Left lung (tissue), 10 donors: Measurements from ENCODE around the gene SLC22A17. TPM values are rescaled to one million over a fixed set of nuclear protein-coding genes. Genes with fewer than 3 reads are reported as not detected.
A peak's percentile ranks its signal among the peaks of the same experiment; 100 is the strongest.

Source experiments
- ATAC-seq: fragments of 200-7000 bp; cut with Tn5 transposase; one replicate; pipeline ENCODE4 v1.9.1; 2020; ENCODE audit warnings: moderate library complexity
- DNase-seq, 4 donors: peaks; one replicate each; pipeline ENCODE4 v3.0.0-alpha.2; 2013 to 2020
- H3K27ac ChIP-seq, 2 donors: fragments of 200-600 bp; sonication (generic) in 1 of 2; one replicate each; pipeline versions ENCODE4 v1.5.0 to v1.8.0; 2020 to 2021
- H3K27me3 ChIP-seq, 2 donors: fragments of 200-600 bp; sonication (generic) in 1 of 2; one replicate each; pipeline versions ENCODE4 v1.5.0 to v1.8.0; 2020 to 2021
- H3K36me3 ChIP-seq, 2 donors: fragments of 200-600 bp; sonication (generic) in 1 of 2; one replicate each; pipeline versions ENCODE4 v1.5.0 to v1.8.0; 2020 to 2021
- H3K4me1 ChIP-seq, 2 donors: fragments of 200-600 bp; one replicate each; pipeline ENCODE4 v1.8.0; 2021
- H3K4me3 ChIP-seq, 2 donors: fragments of 200-600 bp; sonication (generic) in 1 of 2; one replicate each; pipeline versions ENCODE4 v1.5.0 to v1.8.0; 2020 to 2021; ENCODE audit warnings: mild to moderate bottlenecking in 1 of 2
- H3K9me3 ChIP-seq, 2 donors: fragments of 200-600 bp; sonication (generic) in 1 of 2; one replicate each; pipeline versions ENCODE4 v1.5.0 to v1.8.0; 2020 to 2021
- CTCF ChIP-seq, 2 donors: fragments of 200-600 bp; sonication (generic) in 1 of 2; IDR thresholded peaks; one replicate each; pipeline versions ENCODE4 v1.5.0 to v1.8.0; 2021; ENCODE audit warnings: antibody characterized with exemption in 2 of 2
- intact Hi-C, 2 donors: fragments of 100-400 bp; cut with DNase I; formaldehyde crosslinking; loops; one replicate each; pipeline versions ENCODE4 v1.11.2 to v1.14.2; 2022
- polyA plus RNA-seq, 6 donors: library from polyadenylated mRNA; unstranded; fragments of 120-200 nt; gene quantifications; one replicate each; pipeline ENCODE4 v1.2.1, GENCODE V29; 2013; ENCODE audit not compliant: insufficient read length in 6 of 6
- total RNA-seq, 2 donors: library from RNA; stranded (reverse); fragmentation: NEBNext Ultra II Directional; extraction: Animal tissue kit (Norgen Biotek cat#: 25700); gene quantifications; one replicate each; pipeline ENCODE4 v1.2.1, GENCODE V29; 2021
- donor health status: DM: no; HTN: yes; CAD: no.
- donor health status: DM: no; HTN: no; CAD: no.

SLC22A17 gene
- total and polyA plus RNA-seq, 8 donors: 13.2 to 41.5 (median 32.2) TPM

- Histone ChIP-seq H3K36me3 (no peaks in the 10 kb centered on the region), H3K27me3 (peaks cover 0 to 29% of the 10 kb centered on the region in 2 donors), H3K4me3 (no peak overlapping the region), H3K9me3 (no peaks in the 10 kb centered on the region), H3K4me1 (no peaks in the 10 kb centered on the region), H3K27ac (no peak overlapping the region)
- no peak for TF ChIP-seq CTCF (IDR thresholded peaks at IDR 0.05)
- no peak for DNase-seq
- intact Hi-C loops: no loop called here
- ATAC-seq: no peak
Measured at GRCh38 chr14:23385642-23386265, 33.1 kb upstream of the SLC22A17 start.

- no peak for DNase-seq
- Histone ChIP-seq H3K4me3 (no peak overlapping the region), H3K36me3 (no peaks in the 10 kb centered on the region), H3K9me3 (no peaks in the 10 kb centered on the region), H3K27ac (no peak overlapping the region), H3K4me1 (no peaks in the 10 kb centered on the region), H3K27me3 (peaks cover 0 to 34% of the 10 kb centered on the region in 2 donors)
- no peak for TF ChIP-seq CTCF (IDR thresholded peaks at IDR 0.05)
- no peak for ATAC-seq
- intact Hi-C loops: no loop called here
Measured at GRCh38 chr14:23385244-23385641, 32.6 kb upstream of the SLC22A17 start.

- Histone ChIP-seq H3K36me3 (no peaks in the 10 kb centered on the region), H3K27me3 (peaks cover 0 to 38% of the 10 kb centered on the region in 2 donors), H3K9me3 (no peaks in the 10 kb centered on the region), H3K4me3 (no peak overlapping the region), H3K4me1 (no peaks in the 10 kb centered on the region), H3K27ac (no peak overlapping the region)
- intact Hi-C loops: no loop called here
- DNase-seq (peak in 1 of 4 donors; percentile 60), ATAC-seq (no peak)
- TF ChIP-seq CTCF (IDR thresholded peaks at IDR 0.05): no peak
Measured at GRCh38 chr14:23384364-23385080, 31.8 kb upstream of the SLC22A17 start.

GRCh38 chr14:23382731-23383440 lies 30.2 kb upstream of the SLC22A17 start:
- Histone ChIP-seq H3K9me3 (no peaks in the 10 kb centered on the region), H3K27me3 (peaks cover 0 to 36% of the 10 kb centered on the region in 2 donors), H3K4me3 (no peak overlapping the region), H3K36me3 (no peaks in the 10 kb centered on the region), H3K4me1 (no peaks in the 10 kb centered on the region), H3K27ac (no peak overlapping the region)
- ATAC-seq: no peak
- intact Hi-C loops: no loop called here
- DNase-seq: no peak
- no peak for TF ChIP-seq CTCF (IDR thresholded peaks at IDR 0.05)

- peaks cover 0 to 36% of the 10 kb centered on the region in 2 donors for H3K27me3 ChIP-seq
- no peak for TF ChIP-seq CTCF (IDR thresholded peaks at IDR 0.05)
- H3K27ac ChIP-seq: no peak overlapping the region
- H3K4me3 ChIP-seq: no peak overlapping the region
- no peaks in the 10 kb centered on the region for H3K4me1 ChIP-seq
- no peaks in the 10 kb centered on the region for H3K36me3 ChIP-seq
- DNase-seq (no peak), ATAC-seq (no peak)
- H3K9me3 ChIP-seq: no peaks in the 10 kb centered on the region
- intact Hi-C loops: no loop called here
Measured at GRCh38 chr14:23382276-23382675, 29.6 kb upstream of the SLC22A17 start.
